ENCODE measurements around the gene SLC4A11.
A peak's percentile ranks its signal among the peaks of the same experiment; 100 is the strongest.
"Not testable (repeated sequence)": the region's sequence is repeated elsewhere in the genome, so short reads cannot be mapped to it uniquely, and the experiment has no call there.

Gene SLC4A11

GRCh38 chr20:3227936-3228749 lies 10.8 kb downstream of the SLC4A11 start:
- H3K4me1 Mint-ChIP-seq, result peaks cover 10% of the 10 kb centered on the region
- no peaks in the 10 kb centered on the region for H3K27me3 Mint-ChIP-seq
- no peak overlapping the region for H3K27ac Mint-ChIP-seq
- H3K36me3 Mint-ChIP-seq, result peaks cover 3% of the 10 kb centered on the region
- CTCF ChIA-PET, result interaction anchor here (1.4 kb wide), 1 partner anchor 12 kb away, joined by 3 read pairs; no protein-coding TSS in a partner anchor
- no peaks in the 10 kb centered on the region for H3K9me3 Mint-ChIP-seq
- H3K4me3 Mint-ChIP-seq, result no peak overlapping the region
- no peak for DNase-seq

- Mint-ChIP-seq H3K9me3 (no peaks in the 10 kb centered on the region), H3K4me1 (peaks cover 17% of the 10 kb centered on the region), H3K27ac (no peak overlapping the region), H3K27me3 (no peaks in the 10 kb centered on the region), H3K4me3 (no peak overlapping the region), H3K36me3 (peaks cover 7% of the 10 kb centered on the region)
- DNase-seq, result no peak
- CTCF ChIA-PET, result interaction anchor here (1.4 kb wide), 1 partner anchor 13 kb away, joined by 3 read pairs; no protein-coding TSS in a partner anchor
These were observed 11.5 kb downstream of the SLC4A11 start for GRCh38 chr20:3227506-3227905.

- Mint-ChIP-seq H3K4me3 (no peak overlapping the region), H3K9me3 (no peaks in the 10 kb centered on the region), H3K27ac (no peak overlapping the region), H3K4me1 (peaks cover 20% of the 10 kb centered on the region), H3K36me3 (peaks cover 8% of the 10 kb centered on the region), H3K27me3 (no peaks in the 10 kb centered on the region)
- DNase-seq, result no peak
- CTCF ChIA-PET, result interaction anchor here (1.4 kb wide), 1 partner anchor 13 kb away, joined by 3 read pairs; no protein-coding TSS in a partner anchor
These were observed 12.1 kb downstream of the SLC4A11 start for GRCh38 chr20:3226864-3227263.

GRCh38 chr20:3226093-3226492 lies 12.9 kb downstream of the SLC4A11 start:
- Mint-ChIP-seq H3K4me3 (no peak overlapping the region), H3K27ac (no peak overlapping the region), H3K4me1 (peaks cover 24% of the 10 kb centered on the region), H3K9me3 (no peaks in the 10 kb centered on the region), H3K36me3 (peaks cover 15% of the 10 kb centered on the region), H3K27me3 (no peaks in the 10 kb centered on the region)
- DNase-seq, result no peak
- CTCF ChIA-PET, result no interaction called here

- peaks cover 24% of the 10 kb centered on the region for H3K4me1 Mint-ChIP-seq
- CTCF ChIA-PET, result no interaction called here
- no peak overlapping the region for H3K4me3 Mint-ChIP-seq
- H3K9me3 Mint-ChIP-seq, result no peaks in the 10 kb centered on the region
- H3K27me3 Mint-ChIP-seq, result no peaks in the 10 kb centered on the region
- H3K36me3 Mint-ChIP-seq, result peaks cover 20% of the 10 kb centered on the region
- DNase-seq, result no peak
- peak overlapping the region; percentile 19 for H3K27ac Mint-ChIP-seq
These were observed 14.1 kb downstream of the SLC4A11 start for GRCh38 chr20:3224681-3225421.

- H3K27me3 Mint-ChIP-seq, result no peaks in the 10 kb centered on the region
- no peak overlapping the region for H3K4me3 Mint-ChIP-seq
- H3K9me3 Mint-ChIP-seq, result no peaks in the 10 kb centered on the region
- H3K36me3 Mint-ChIP-seq, result peaks cover 20% of the 10 kb centered on the region
- CTCF ChIA-PET, result interaction anchor here (1.2 kb wide), 1 partner anchor 8 kb away, joined by 3 read pairs; no protein-coding TSS in a partner anchor
- H3K27ac Mint-ChIP-seq, result peak overlapping the region; percentile 52
- H3K4me1 Mint-ChIP-seq, result peaks cover 24% of the 10 kb centered on the region
- DNase-seq, result no peak
These were observed 14.9 kb downstream of the SLC4A11 start for GRCh38 chr20:3223994-3224680.

- Mint-ChIP-seq H3K27ac (peak overlapping the region; percentile 86), H3K4me3 (no peak overlapping the region)
These were observed 15.4 kb downstream of the SLC4A11 start for GRCh38 chr20:3223651-3223993.

GRCh38 chr20:3222635-3223600 lies 16.1 kb downstream of the SLC4A11 start:
- H3K9me3 Mint-ChIP-seq, result no peaks in the 10 kb centered on the region
- peaks cover 20% of the 10 kb centered on the region for H3K36me3 Mint-ChIP-seq
- H3K27me3 Mint-ChIP-seq, result no peaks in the 10 kb centered on the region
- H3K4me3 Mint-ChIP-seq, result no peak overlapping the region
- CTCF ChIA-PET, result interaction anchor here (0.6 to 9.0 kb wide), 4 partner anchors 10 to 473 kb away, joined by 3 to 51 read pairs (median 3); no protein-coding TSS in a partner anchor
- H3K4me1 Mint-ChIP-seq, result peaks cover 27% of the 10 kb centered on the region
- H3K27ac Mint-ChIP-seq, result peak overlapping the region; percentile 86
- DNase-seq, result peak; percentile 61

More at GRCh38 chr20:3223651-3223993, 15.4 kb downstream of the SLC4A11 start:
- Mint-ChIP-seq H3K4me1 (peaks cover 26% of the 10 kb centered on the region), H3K27me3 (no peaks in the 10 kb centered on the region), H3K36me3 (peaks cover 20% of the 10 kb centered on the region), H3K9me3 (no peaks in the 10 kb centered on the region)
- CTCF ChIA-PET, result interaction anchor here (1.2 to 9.0 kb wide), 2 partner anchors 9 to 92 kb away, joined by 3 to 51 read pairs; no protein-coding TSS in a partner anchor
- no peak for DNase-seq

- no peak for DNase-seq
- Mint-ChIP-seq H3K36me3 (peaks cover 20% of the 10 kb centered on the region), H3K4me1 (peaks cover 27% of the 10 kb centered on the region), H3K4me3 (no peak overlapping the region), H3K27ac (no peak overlapping the region), H3K27me3 (no peaks in the 10 kb centered on the region), H3K9me3 (no peaks in the 10 kb centered on the region)
- CTCF ChIA-PET, result interaction anchor here (0.6 to 9.0 kb wide), 3 partner anchors 94 to 472 kb away, joined by 3 to 51 read pairs (median 3); no protein-coding TSS in a partner anchor
These were observed 17.4 kb downstream of the SLC4A11 start for GRCh38 chr20:3221398-3222226.

- peaks cover 27% of the 10 kb centered on the region for H3K36me3 Mint-ChIP-seq
- H3K27me3 Mint-ChIP-seq, result no peaks in the 10 kb centered on the region
- H3K4me3 Mint-ChIP-seq, result no peak overlapping the region
- no peaks in the 10 kb centered on the region for H3K9me3 Mint-ChIP-seq
- no peak overlapping the region for H3K27ac Mint-ChIP-seq
- peak; percentile 83 for DNase-seq
- CTCF ChIA-PET, result interaction anchor here (0.7 to 9.0 kb wide), 10 partner anchors 8 to 492 kb away, joined by 3 to 51 read pairs (median 8); partner anchors contain the start of genes ITPA and SLC4A11
- H3K4me1 Mint-ChIP-seq, result peaks cover 20% of the 10 kb centered on the region
These were observed 20.5 kb downstream of the SLC4A11 start for GRCh38 chr20:3218307-3218988.

- H3K27me3 Mint-ChIP-seq, H3K9me3 Mint-ChIP-seq, DNase-seq, H3K27ac Mint-ChIP-seq, H3K4me3 Mint-ChIP-seq: not testable (repeated sequence)
- H3K4me1 Mint-ChIP-seq, result peaks cover 17% of the 10 kb centered on the region
- H3K36me3 Mint-ChIP-seq, result peaks cover 17% of the 10 kb centered on the region
- CTCF ChIA-PET, result interaction anchor here (9.0 kb wide), 1 partner anchor 100 kb away, joined by 51 read pairs; no protein-coding TSS in a partner anchor
These were observed 23.6 kb downstream of the SLC4A11 start for GRCh38 chr20:3215359-3215917.

GRCh38 chr20:3213226-3213625 lies 25.8 kb downstream of the SLC4A11 start:
- Mint-ChIP-seq H3K9me3 (no peaks in the 10 kb centered on the region), H3K36me3 (peaks cover 19% of the 10 kb centered on the region)

More at GRCh38 chr20:3213226-3213625, 25.8 kb downstream of the SLC4A11 start:
- no peak overlapping the region for H3K27ac Mint-ChIP-seq
- H3K27me3 Mint-ChIP-seq, result no peaks in the 10 kb centered on the region
- DNase-seq, result no peak
- peaks cover 32% of the 10 kb centered on the region for H3K4me1 Mint-ChIP-seq
- H3K4me3 Mint-ChIP-seq, result no peak overlapping the region
- CTCF ChIA-PET, result interaction anchor here (0.9 kb wide), 1 partner anchor 159 kb away, joined by 3 read pairs; no protein-coding TSS in a partner anchor

All from activated naive CD4-positive, alpha-beta T cell treated with anti-CD3 and anti-CD28 coated beads, Interleukin-2, amount 10 ng/mL, durations not matched to agents 7 days and 5 days (primary cell).